Measurements from ENCODE around the gene CPA5. TPM values are rescaled to one million over a fixed set of nuclear protein-coding genes. Genes with fewer than 3 reads are reported as not detected.

The CPA5 gene
- total and polyA plus RNA-seq, 10 of the 15 experiments (the other 5 are each of a cell fraction or from before 2014, with no cell fraction given): 0.06 to 0.52 (median 0.29) TPM; not detected in 2

- H3K9me3 ChIP-seq (replicated peaks; ENCODE audit: control insufficient read depth, insufficient read depth, low read length): peaks cover 2% of the 10 kb centered on the region; the same call in 1 of the 3 replicates
- no peaks in the 10 kb centered on the region for H4K20me1 ChIP-seq (ENCODE audit: control insufficient read depth, insufficient read depth)
- intact Hi-C loops (cut with micrococcal nuclease; ENCODE audit: unreplicated experiment) (no loop called here), in situ Hi-C loops (cut with MboI) (no loop called here)
- no TSS peak for BruUV-seq (replicated peaks)
- H2AFZ ChIP-seq (ENCODE audit: control insufficient read depth, low read depth, low read length): no peak overlapping the region
- FAIRE-seq (no peak), DNase-seq (ENCODE audit: low read depth, low spot score) (no peak), ATAC-seq (no peak)
- TF ChIP-seq CBX3 (IDR thresholded peaks at IDR 0.05; ENCODE audit: borderline replicate concordance, low read depth) (no peak), BCLAF1 (IDR thresholded peaks at IDR 0.05) (no peak), TAF1 (IDR thresholded peaks at IDR 0.05; ENCODE audit: borderline replicate concordance, low read depth, low read length) (no peak), TCF3 (IDR thresholded peaks at IDR 0.05; ENCODE audit: borderline replicate concordance, insufficient read depth, low read depth, low read length) (no peak), PBX3 (IDR thresholded peaks at IDR 0.05; ENCODE audit: insufficient replicate concordance, low read depth, low read length) (no peak)
- TF ChIP-seq, protein P1, sequence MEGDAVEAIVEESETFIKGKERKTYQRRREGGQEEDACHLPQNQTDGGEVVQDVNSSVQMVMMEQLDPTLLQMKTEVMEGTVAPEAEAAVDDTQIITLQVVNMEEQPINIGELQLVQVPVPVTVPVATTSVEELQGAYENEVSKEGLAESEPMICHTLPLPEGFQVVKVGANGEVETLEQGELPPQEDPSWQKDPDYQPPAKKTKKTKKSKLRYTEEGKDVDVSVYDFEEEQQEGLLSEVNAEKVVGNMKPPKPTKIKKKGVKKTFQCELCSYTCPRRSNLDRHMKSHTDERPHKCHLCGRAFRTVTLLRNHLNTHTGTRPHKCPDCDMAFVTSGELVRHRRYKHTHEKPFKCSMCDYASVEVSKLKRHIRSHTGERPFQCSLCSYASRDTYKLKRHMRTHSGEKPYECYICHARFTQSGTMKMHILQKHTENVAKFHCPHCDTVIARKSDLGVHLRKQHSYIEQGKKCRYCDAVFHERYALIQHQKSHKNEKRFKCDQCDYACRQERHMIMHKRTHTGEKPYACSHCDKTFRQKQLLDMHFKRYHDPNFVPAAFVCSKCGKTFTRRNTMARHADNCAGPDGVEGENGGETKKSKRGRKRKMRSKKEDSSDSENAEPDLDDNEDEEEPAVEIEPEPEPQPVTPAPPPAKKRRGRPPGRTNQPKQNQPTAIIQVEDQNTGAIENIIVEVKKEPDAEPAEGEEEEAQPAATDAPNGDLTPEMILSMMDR (IDR thresholded peaks at IDR 0.05 in 2 of 3, conservative IDR thresholded peaks at IDR 0.05 in 1 of 3; ENCODE audit: control insufficient read depth in 2 of 3, extremely low read depth in 1 of 3, insufficient read depth in 1 of 3, low read depth in 3 of 3, low read length in 3 of 3): no peak
- TF ChIP-seq, protein P2, sequence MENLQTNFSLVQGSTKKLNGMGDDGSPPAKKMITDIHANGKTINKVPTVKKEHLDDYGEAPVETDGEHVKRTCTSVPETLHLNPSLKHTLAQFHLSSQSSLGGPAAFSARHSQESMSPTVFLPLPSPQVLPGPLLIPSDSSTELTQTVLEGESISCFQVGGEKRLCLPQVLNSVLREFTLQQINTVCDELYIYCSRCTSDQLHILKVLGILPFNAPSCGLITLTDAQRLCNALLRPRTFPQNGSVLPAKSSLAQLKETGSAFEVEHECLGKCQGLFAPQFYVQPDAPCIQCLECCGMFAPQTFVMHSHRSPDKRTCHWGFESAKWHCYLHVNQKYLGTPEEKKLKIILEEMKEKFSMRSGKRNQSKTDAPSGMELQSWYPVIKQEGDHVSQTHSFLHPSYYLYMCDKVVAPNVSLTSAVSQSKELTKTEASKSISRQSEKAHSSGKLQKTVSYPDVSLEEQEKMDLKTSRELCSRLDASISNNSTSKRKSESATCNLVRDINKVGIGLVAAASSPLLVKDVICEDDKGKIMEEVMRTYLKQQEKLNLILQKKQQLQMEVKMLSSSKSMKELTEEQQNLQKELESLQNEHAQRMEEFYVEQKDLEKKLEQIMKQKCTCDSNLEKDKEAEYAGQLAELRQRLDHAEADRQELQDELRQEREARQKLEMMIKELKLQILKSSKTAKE (IDR thresholded peaks at IDR 0.05; ENCODE audit: low read depth, poor library complexity, severe bottlenecking): no peak
- SMC1A ChIA-PET (ENCODE audit: uncharacterized antibody, unreplicated experiment): no interaction called here
- no peaks in the 10 kb centered on the region for H3K27me3 ChIP-seq (replicated peaks in 1 of 2; ENCODE audit: control insufficient read depth in 2 of 2, insufficient read depth in 2 of 2, low read length in 1 of 2)
- H3K9ac ChIP-seq (ENCODE audit: control insufficient read depth, insufficient read depth, low read length): no peak overlapping the region
- H3K4me1 ChIP-seq (ENCODE audit: control insufficient read depth, insufficient read depth, low read length): peaks cover 8% of the 10 kb centered on the region
- no peaks in the 10 kb centered on the region for H3K36me3 ChIP-seq (ENCODE audit: control insufficient read depth in 2 of 2, insufficient read depth in 2 of 2, low read length in 1 of 2)
- H3K4me2 ChIP-seq (ENCODE audit: control insufficient read depth, insufficient read depth): no peak overlapping the region
- H3K79me2 ChIP-seq (ENCODE audit: control insufficient read depth, insufficient read depth, low read length): no peaks in the 10 kb centered on the region
- POLR2A ChIA-PET: no interaction called here
- whole genome bisulfite sequencing (ENCODE audit: insufficient coverage, insufficient replicate concordance, low lambda C conversion rate, missing lambda C conversion rate): 65% methylated on average over 3 of the region's 3 CpGs
- CTCF ChIA-PET: no interaction called here
- H3K27ac ChIP-seq (ENCODE audit: control insufficient read depth, insufficient read depth): no peak overlapping the region
- H3K4me3 ChIP-seq: no peak overlapping the region
- RAD21 ChIA-PET (ENCODE audit: unreplicated experiment): no interaction called here
Observed at GRCh38 chr7:130360518-130360917, 15.9 kb downstream of the CPA5 start.

Data from GM12878 (cell line).